Dermis blood vessel endothelial cell (primary cell): ENCODE results near the gene TMA7B. TPM values are rescaled to one million over a fixed set of nuclear protein-coding genes. Genes with fewer than 3 reads are reported as not detected.
A peak's percentile ranks its signal among the peaks of the same experiment; 100 is the strongest.
"Not testable (repeated sequence)": the region's sequence is repeated elsewhere in the genome, so short reads cannot be mapped to it uniquely, and the experiment has no call there.

Experiments
- DNase-seq: peaks from one replicate; pipeline ENCODE4 v3.0.0; 2010
- total RNA-seq: library from RNA; depleted of rRNA; stranded (reverse); fragments of >200 nt; gene quantifications from 2 replicates; pipeline ENCODE4 v1.2.3, GENCODE V29; 2014

Gene TMA7B
- total RNA-seq, 1 donor from 2014 or later: not detected

GRCh38 chr22:39933741-39934140 is 26.5 kb upstream of the TMA7B start:
- DNase-seq: no peak

DNA sequence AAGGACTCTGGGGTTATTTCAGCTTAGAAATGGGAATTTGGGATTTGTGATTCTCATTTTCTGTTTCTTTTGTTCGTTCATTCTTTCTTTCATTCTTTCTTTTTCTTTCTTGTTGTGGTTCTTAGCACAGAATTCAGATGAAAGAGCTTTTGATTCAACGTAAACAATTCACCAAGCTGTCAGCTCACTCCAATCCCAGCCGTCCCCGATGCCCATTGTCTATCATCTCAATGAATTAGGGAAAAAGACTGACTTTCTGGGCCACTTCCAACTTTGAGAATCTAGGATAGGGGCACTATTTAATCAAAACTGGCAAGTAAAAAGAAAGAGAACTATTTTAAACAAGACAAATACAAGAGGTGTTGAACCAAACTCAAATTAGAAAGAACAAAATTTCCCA is 25.1 kb upstream of the TMA7B start:
- DNase-seq: no peak

DNA sequence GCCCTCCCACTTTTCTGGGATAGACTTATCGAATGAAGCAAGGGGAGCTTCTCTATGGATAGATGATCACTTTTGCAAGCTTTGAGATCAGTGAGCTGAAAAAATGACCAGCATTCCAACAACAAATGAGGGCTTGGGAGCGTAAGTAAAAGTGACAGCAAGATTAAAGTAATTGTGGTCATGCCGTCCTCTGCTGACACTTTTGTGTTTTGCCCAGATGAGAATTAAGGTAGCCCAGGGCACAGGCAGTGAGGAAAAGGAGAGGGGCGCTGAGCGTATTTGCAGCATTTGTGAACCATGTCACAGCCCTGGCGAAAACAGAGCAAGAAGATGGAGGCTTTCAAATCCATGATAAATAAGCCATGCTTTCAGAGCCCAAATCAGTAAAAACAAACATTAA is 24.6 kb upstream of the TMA7B start:
- no peak for DNase-seq

DNA sequence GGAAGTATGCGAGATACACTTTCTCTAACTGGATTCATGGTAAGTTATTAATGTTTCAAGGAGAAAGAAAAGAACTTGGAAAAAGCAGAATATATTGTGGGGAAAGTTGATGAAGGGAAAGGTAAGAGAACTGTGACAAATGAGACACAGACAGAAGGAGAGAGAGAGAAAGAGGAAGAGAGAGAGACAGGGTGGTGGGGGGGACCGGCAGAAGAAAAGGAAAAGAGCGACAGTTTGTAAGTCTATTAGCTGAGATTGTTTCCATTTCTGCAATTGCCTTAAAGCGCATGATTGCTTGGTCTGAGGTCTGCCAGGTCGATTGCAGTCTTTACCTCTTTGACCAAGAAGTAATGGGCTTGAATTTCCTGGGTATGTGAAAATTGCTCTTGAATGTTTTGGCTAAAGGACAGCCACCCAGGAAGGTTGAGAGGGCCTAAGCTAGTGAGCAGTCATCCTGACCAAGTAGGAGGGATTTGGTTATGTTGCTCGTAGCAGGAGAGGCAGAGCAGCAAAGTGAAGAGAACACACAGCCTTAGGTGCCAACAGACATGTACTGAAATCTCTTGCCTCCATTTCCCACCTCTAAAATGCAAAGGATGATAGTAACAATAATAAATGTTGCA is 23.6 kb upstream of the TMA7B start:
- DNase-seq: no peak

DNA sequence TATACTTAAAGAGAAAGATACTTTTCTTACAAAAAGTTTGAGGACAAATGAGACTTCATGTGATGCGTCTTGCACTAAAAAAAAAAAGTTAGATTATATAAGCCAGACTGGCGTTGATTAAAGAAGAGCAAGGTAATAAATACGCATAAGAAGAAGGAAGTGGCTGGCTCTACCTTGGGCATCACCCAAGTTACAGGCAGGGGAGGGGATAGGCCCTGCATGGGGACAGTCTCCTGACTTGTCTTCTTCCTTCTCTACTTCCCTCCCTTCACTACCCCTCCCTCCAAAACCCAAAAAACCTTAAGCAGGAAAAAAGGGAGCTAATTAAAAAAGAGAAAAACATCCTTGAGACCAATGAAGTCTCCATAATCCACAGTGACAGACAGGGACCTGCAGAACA is 22.3 kb upstream of the TMA7B start:
- DNase-seq: no peak

- DNase-seq: no peak
These were observed 21.6 kb upstream of the TMA7B start for GRCh38 chr22:39938509-39939111.

DNA sequence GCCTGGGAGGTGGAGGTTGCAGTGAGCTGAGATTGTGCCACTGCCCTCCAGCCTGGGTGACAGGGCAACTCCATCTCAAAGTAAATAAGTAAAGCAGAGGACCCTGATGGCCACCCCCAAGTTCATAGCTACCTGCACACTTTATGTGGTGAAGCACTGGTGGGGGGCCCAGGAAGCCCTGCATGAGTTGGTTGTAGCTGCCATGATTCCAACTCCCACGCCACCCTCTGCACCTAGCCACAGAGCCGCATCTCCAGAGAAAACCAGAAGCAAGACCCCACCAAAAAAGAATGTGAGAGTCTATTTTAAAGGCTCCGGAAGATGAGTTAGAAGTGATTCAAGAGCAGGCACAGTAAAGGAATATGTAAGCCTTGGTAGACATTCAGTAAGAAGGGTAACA is 20.4 kb upstream of the TMA7B start:
- no peak for DNase-seq

GRCh38 chr22:39940757-39941305 is 19.4 kb upstream of the TMA7B start:
- DNase-seq: no peak

DNA sequence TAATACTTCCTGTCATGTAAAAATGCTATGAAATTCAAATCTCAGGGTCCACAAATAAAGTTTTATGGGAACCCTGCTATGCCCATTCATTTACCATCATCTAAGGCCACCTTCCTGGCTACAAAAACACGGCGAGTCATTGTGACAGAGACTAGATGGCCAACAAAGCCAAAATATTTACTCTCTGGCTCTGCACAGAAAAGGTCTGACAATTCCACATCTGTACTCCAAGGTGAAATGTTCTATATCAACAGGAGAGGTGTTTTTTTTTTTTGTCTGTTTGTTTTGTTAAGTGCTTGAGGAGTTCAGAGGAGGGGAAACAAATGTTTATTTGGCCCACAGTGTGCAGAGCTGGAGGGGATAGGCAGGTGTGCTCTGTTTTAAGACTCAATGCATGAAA is 18.6 kb upstream of the TMA7B start:
- no peak for DNase-seq

DNA sequence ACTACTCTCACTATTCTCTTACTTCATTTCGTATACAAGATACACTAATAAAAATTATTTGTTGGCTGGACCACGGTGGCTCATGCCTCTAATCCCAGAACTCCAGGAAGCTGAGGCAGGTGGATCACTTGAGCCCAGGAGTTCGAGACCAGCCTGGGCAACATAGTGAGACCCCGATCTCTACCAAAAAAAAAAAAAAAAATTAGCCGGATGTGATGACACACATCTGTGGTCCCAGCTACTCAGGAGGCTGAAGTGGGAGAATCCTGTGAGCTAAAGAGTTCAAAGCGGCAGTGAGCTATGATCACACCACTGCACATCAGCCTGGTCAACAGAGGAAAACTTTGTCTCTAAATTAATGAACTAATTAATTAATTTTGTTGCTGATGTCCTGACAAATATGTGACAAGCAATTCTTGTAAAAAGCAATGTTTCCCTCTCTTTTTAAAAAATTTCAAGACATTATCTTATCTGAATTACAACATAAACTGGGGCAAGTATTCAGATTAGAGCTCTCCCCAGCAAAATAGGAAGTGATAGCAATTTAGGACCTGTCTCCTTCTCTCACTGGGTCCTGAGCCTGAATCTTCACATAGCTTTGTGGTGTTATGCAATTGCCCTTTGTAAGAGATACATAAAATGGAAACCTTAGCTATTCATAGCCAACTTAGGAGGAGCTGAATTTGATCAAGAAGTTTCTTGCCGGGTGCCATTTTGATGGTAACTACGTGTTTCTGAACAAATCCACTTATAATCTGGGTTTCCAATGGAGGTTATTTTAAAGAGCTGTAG is 17.6 kb upstream of the TMA7B start:
- no peak for DNase-seq

DNA sequence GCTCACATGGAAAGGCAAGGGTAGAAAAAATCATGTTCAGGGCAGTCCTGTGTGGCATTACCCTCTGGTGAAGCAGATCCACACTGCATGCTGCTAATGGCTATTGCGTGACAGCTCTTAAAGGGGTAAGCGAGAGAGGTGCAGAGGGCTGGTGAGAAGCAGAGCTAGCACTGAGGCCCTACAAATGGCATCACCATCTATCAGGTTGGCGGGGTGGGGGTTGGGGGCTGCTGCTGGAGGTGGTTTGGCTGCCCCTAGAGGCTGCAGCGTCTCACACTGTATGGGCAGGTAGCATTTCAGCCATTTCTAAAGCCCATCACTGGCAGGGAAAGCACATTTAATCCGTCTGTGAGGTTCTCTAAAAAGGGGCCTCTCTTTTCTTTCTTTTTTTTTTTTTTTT is 16.9 kb upstream of the TMA7B start:
- DNase-seq: no peak

DNA sequence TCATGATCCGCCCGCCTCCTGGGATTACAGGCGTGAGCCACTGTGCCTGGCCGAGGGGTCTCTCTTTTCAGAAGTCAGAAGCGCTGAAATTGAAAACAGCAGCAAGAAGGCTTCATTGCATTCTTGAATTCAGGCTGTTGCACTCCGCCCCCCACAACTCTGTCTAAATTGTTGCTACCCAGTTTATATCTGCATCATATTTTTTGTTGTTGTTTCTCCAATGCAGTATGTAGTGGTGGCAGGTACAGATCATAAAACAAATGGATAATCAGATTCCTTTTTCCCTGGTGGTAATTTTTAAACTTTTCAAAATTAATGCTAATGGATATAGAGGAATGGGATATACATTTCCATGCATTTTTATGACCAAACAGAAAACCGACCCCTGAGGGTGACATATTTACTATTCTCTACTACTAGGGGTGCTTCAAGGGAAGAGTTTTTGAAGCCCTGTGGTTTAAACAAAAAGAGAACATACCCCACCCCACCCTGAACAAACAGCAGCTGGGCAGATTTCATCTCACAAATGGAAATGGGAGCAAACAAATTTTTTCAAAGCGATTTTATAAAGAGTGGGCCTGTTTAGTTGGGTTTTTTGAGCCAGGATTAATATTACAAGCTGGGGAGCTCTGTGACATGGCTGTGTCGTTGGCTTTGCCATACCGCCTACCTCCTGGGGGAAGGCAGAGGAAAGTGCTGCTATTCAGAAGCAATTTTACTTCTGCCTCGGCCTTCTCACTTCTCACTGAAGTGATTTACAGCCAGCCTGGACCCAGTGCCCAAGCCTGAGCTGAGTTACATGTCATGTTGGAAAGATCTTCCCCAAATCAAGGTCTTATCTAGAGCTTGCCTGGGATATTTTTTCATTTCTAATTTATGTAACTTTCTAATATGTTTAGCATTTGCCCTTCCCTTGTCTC is 16.0 kb upstream of the TMA7B start:
- no peak for DNase-seq

- DNase-seq: no peak
These were observed 14.1 kb upstream of the TMA7B start for GRCh38 chr22:39946126-39946502.

- peak; percentile 22 for DNase-seq
These were observed 13.5 kb upstream of the TMA7B start for GRCh38 chr22:39946503-39947219.

- DNase-seq: no peak
These were observed 12.7 kb upstream of the TMA7B start for GRCh38 chr22:39947220-39948216.

GRCh38 chr22:39949964-39950737 is 10.0 kb upstream of the TMA7B start:
- DNase-seq: no peak

DNA sequence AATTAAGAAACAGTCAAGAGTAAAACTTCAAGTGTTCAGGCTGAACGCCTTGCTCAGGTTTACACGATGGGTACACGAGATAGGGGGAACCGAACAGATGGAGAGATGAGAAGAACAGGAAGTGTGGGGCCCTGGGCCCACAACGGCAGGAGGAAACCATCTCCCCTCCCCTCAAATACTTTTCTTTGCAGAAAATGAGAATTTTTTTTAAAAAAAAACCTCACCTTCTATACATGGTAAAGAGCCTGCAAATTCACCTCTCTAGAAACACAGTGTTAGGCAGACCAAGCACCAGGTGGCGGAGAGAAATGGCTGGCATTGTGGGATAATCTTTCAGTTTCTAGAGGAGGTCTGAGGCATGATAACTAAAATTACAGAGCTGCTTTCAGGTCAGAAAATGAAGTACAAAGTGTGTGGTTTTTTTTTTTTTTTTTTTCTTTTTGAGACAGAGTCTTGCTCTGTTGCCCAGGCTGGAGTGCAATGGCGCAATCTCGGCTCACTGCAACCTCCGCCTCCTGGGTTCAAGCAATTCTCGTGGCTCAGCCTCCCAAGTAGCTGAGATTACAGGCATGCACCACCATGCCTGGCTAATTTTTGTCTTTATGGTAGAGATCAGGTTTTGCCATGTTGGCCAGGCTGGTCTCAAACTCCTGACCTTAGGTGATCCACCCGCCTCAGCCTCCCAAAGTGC is 8.4 kb upstream of the TMA7B start:
- not testable (repeated sequence) for DNase-seq

GRCh38 chr22:39952347-39952746 is 7.8 kb upstream of the TMA7B start:
- no peak for DNase-seq

GRCh38 chr22:39953101-39953500 is 7.1 kb upstream of the TMA7B start:
- no peak for DNase-seq
